GM23338 (cell line): ENCODE measurements around the gene ITIH3. TPM values are rescaled to one million over a fixed set of nuclear protein-coding genes. Genes with fewer than 3 reads are reported as not detected.

ENCODE experiments used
- ATAC-seq: fragments of 200-7000 bp; cut with Tn5 transposase; 3 replicates; pipeline ENCODE4 v1.9.1; 2020
- DNase-seq: peaks from one replicate; pipeline ENCODE4 v3.0.0-alpha.2; 2015; ENCODE audit warnings: low spot score
- H2AFZ ChIP-seq: fragments of 200-600 bp; sonication (generic); 2 replicates; pipeline ENCODE4 v1.8.0; 2016; ENCODE audit warnings: antibody characterized with exemption, mild to moderate bottlenecking, moderate library complexity
- H3F3A ChIP-seq: fragments of 200-600 bp; sonication (generic); replicated peaks from 2 replicates; pipeline ENCODE4 v1.8.0; 2017; ENCODE audit warnings: antibody characterized with exemption, mixed run types, low read depth
- H3K27ac ChIP-seq: fragments of 200-600 bp; sonication (generic); 2 replicates; pipeline ENCODE4 v1.6.1; 2016; ENCODE audit warnings: low read depth
- H3K27me3 ChIP-seq: fragments of 200-600 bp; sonication (generic); 2 replicates; pipeline ENCODE4 v1.8.0; 2016; ENCODE audit warnings: mild to moderate bottlenecking, mixed run types, moderate library complexity; ENCODE audit not compliant: insufficient read depth
- H3K36me3 ChIP-seq: fragments of 200-600 bp; sonication (generic); 2 replicates; pipeline ENCODE4 v1.8.0; 2016; ENCODE audit warnings: mild to moderate bottlenecking; ENCODE audit not compliant: insufficient read depth
- H3K4me1 ChIP-seq: fragments of 200-600 bp; sonication (generic); 2 replicates; pipeline ENCODE4 v1.8.0; 2016; ENCODE audit warnings: mild to moderate bottlenecking, moderate library complexity; ENCODE audit not compliant: insufficient read depth
- H3K4me2 ChIP-seq: fragments of 200-600 bp; sonication (generic); 2 replicates; pipeline ENCODE4 v1.7.1; 2017; ENCODE audit warnings: mixed run types
- H3K4me3 ChIP-seq: fragments of 200-600 bp; sonication (generic); 2 replicates; pipeline ENCODE4 v1.6.1; 2016; ENCODE audit warnings: mixed run types
- H3K79me2 ChIP-seq: fragments of 200-600 bp; sonication (generic); replicated peaks from 2 replicates; pipeline ENCODE4 v1.8.0; 2017; ENCODE audit warnings: mild to moderate bottlenecking; ENCODE audit not compliant: insufficient read depth
- H3K9me2 ChIP-seq: fragments of 200-600 bp; sonication (generic); 2 replicates; pipeline ENCODE4 v1.8.0; 2017; ENCODE audit not compliant: insufficient read depth
- H4K20me1 ChIP-seq: fragments of 200-600 bp; sonication (generic); replicated peaks from 2 replicates; pipeline ENCODE4 v1.8.0; 2017; ENCODE audit warnings: mild to moderate bottlenecking; ENCODE audit not compliant: insufficient read depth
- H3K27ac Mint-ChIP-seq: 2 replicates; pipeline ENCODE4 v1.8.0; 2020; ENCODE audit warnings: inconsistent platforms, mild to moderate bottlenecking, moderate library complexity, mixed read lengths
- H3K27me3 Mint-ChIP-seq: 3 replicates; pipeline ENCODE4 v1.8.0; 2022; ENCODE audit warnings: low read depth, mild to moderate bottlenecking, moderate library complexity, mixed read lengths, inconsistent platforms; ENCODE audit not compliant: insufficient read depth, poor library complexity
- H3K36me3 Mint-ChIP-seq: 3 replicates; pipeline ENCODE4 v1.8.0; 2021; ENCODE audit warnings: low read depth, mild to moderate bottlenecking, inconsistent platforms, moderate library complexity, mixed read lengths
- H3K4me1 Mint-ChIP-seq: 3 replicates; pipeline ENCODE4 v1.8.0; 2020; ENCODE audit warnings: mild to moderate bottlenecking, inconsistent platforms, mixed read lengths
- H3K4me3 Mint-ChIP-seq: 3 replicates; pipeline ENCODE4 v1.8.0; 2021; ENCODE audit warnings: moderate library complexity, mild to moderate bottlenecking, inconsistent platforms, mixed read lengths
- H3K9me3 Mint-ChIP-seq: 3 replicates; pipeline ENCODE4 v1.8.0; 2020; ENCODE audit warnings: moderate library complexity, mild to moderate bottlenecking, inconsistent platforms, mixed read lengths
- CREB1 ChIP-seq: fragments of 250-450 bp; sonication (Bioruptor Pico); IDR thresholded peaks from 2 replicates; pipeline ENCODE4 v1.5.0; 2020; ENCODE audit warnings: low read depth, mild to moderate bottlenecking, moderate library complexity
- EZH2 ChIP-seq: fragments of 200-600 bp; sonication (generic); IDR thresholded peaks from one replicate; pipeline ENCODE4 v1.8.0; 2017; ENCODE audit warnings: antibody characterized with exemption, mild to moderate bottlenecking, low read depth; ENCODE audit not compliant: unreplicated experiment
- EZH2phosphoT487 ChIP-seq: fragments of 200-600 bp; sonication (generic); IDR thresholded peaks from one replicate; pipeline ENCODE4 v1.8.1; 2018; ENCODE audit warnings: antibody characterized with exemption; ENCODE audit not compliant: unreplicated experiment
- JUNB ChIP-seq: IDR thresholded peaks from one replicate; pipeline ENCODE4 v1.6.1; 2016; ENCODE audit warnings: antibody characterized with exemption; ENCODE audit not compliant: unreplicated experiment
- NANOG ChIP-seq: IDR thresholded peaks from 2 replicates; pipeline ENCODE4 v1.6.1; 2016; ENCODE audit warnings: antibody characterized with exemption, borderline replicate concordance
- ZNF331 ChIP-seq: fragments of 250-450 bp; sonication (Bioruptor Pico); IDR thresholded peaks from 2 replicates; pipeline ENCODE4 v1.5.0; 2020; ENCODE audit warnings: low read depth, mild to moderate bottlenecking, moderate library complexity
- polyA plus RNA-seq: library from polyadenylated mRNA; unstranded; fragments of >200 nt; fragmentation: Nextera tagmentation; extraction: Ambion mirVana; gene quantifications from 2 replicates; pipeline ENCODE4 v1.2.1, GENCODE V29; 2016
- total RNA-seq: library from RNA; depleted of rRNA; stranded (reverse); fragments of >200 nt; shearing (Covaris generic); gene quantifications from 2 replicates; pipeline ENCODE4 v1.2.3, GENCODE V29; 2014
- TF ChIP-seq, protein P1 (sequence below), 2 experiments: fragments of 200-600 bp in 1 of 2; sonication (generic) in 1 of 2; conservative IDR thresholded peaks; 2 replicates each; pipeline versions ENCODE4 v1.5.1 to v1.6.1; 2016 to 2017; ENCODE audit warnings: antibody characterized with exemption in 2 of 2, low read depth in 2 of 2, mild to moderate bottlenecking in 2 of 2, moderate library complexity in 1 of 2
- TF ChIP-seq, protein P2 (sequence below): fragments of 250-450 bp; sonication (Bioruptor Pico); IDR thresholded peaks from 2 replicates; pipeline ENCODE4 v1.5.0; 2020; ENCODE audit warnings: mild to moderate bottlenecking, moderate library complexity
- TF ChIP-seq, protein P3 (sequence below): IDR thresholded peaks from one replicate; pipeline ENCODE4 v1.6.1; 2018; ENCODE audit warnings: antibody characterized with exemption; ENCODE audit not compliant: unreplicated experiment
- TF ChIP-seq, protein P4 (sequence below): IDR thresholded peaks from 2 replicates; pipeline ENCODE4 v1.6.1; 2016; ENCODE audit warnings: antibody characterized with exemption

ITIH3 gene
- total and polyA plus RNA-seq, 2 experiments from 2014 or later: not detected

DNA sequence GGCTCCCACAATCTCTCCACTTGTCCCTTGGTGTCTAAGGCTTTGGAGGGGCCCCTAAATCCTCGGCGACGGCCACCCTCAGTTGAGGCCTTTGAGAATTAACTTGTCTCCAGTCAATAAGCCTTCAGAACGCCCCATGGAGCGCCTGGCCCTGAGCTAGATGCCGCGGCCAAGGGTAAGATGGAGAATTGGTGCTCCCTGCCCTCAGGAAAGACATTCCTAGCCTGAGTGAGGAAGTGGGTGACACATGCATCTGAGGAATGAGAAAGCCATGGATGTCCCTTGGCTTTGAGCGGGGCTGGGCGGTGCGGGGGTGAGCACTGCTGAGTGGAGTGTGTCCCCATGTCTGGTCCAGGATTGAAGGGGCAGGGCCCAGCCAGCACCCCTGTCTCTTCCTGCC is 22.6 kb downstream of the ITIH3 start (continued):
- TF ChIP-seq, protein P1, sequence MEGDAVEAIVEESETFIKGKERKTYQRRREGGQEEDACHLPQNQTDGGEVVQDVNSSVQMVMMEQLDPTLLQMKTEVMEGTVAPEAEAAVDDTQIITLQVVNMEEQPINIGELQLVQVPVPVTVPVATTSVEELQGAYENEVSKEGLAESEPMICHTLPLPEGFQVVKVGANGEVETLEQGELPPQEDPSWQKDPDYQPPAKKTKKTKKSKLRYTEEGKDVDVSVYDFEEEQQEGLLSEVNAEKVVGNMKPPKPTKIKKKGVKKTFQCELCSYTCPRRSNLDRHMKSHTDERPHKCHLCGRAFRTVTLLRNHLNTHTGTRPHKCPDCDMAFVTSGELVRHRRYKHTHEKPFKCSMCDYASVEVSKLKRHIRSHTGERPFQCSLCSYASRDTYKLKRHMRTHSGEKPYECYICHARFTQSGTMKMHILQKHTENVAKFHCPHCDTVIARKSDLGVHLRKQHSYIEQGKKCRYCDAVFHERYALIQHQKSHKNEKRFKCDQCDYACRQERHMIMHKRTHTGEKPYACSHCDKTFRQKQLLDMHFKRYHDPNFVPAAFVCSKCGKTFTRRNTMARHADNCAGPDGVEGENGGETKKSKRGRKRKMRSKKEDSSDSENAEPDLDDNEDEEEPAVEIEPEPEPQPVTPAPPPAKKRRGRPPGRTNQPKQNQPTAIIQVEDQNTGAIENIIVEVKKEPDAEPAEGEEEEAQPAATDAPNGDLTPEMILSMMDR (conservative IDR thresholded peaks at IDR 0.05; ENCODE audit: low read depth in 2 of 2): no peak

DNA sequence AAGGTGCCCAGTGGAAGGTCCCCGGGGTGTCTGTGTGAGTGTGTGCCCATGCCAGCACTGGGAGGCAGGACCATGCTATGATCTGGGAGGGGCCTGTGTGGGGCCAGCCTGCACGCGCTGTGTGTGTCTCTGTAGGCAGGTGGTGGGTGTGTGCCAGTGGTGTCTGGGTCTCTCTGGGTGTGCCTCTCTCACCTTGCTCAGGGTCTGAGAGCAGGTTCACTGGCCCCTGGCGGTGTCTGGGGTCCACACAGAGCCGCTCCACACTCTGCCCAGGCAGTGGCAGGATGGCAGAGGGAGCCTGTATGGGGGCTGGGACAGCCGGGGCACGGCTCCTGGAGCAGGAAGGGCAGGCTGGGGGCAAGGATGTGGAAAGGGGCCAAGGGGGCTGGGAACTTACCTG is 23.3 kb downstream of the ITIH3 start:
- TF ChIP-seq, protein P1 (conservative IDR thresholded peaks at IDR 0.05; ENCODE audit: low read depth in 2 of 2): no peak
- TF ChIP-seq NANOG (no peak), ZNF331 (no peak), EZH2phosphoT487 (no peak), EZH2 (no peak), CREB1 (CRISPR knock-in tag) (no peak), JUNB (no peak)
- TF ChIP-seq, protein P2, sequence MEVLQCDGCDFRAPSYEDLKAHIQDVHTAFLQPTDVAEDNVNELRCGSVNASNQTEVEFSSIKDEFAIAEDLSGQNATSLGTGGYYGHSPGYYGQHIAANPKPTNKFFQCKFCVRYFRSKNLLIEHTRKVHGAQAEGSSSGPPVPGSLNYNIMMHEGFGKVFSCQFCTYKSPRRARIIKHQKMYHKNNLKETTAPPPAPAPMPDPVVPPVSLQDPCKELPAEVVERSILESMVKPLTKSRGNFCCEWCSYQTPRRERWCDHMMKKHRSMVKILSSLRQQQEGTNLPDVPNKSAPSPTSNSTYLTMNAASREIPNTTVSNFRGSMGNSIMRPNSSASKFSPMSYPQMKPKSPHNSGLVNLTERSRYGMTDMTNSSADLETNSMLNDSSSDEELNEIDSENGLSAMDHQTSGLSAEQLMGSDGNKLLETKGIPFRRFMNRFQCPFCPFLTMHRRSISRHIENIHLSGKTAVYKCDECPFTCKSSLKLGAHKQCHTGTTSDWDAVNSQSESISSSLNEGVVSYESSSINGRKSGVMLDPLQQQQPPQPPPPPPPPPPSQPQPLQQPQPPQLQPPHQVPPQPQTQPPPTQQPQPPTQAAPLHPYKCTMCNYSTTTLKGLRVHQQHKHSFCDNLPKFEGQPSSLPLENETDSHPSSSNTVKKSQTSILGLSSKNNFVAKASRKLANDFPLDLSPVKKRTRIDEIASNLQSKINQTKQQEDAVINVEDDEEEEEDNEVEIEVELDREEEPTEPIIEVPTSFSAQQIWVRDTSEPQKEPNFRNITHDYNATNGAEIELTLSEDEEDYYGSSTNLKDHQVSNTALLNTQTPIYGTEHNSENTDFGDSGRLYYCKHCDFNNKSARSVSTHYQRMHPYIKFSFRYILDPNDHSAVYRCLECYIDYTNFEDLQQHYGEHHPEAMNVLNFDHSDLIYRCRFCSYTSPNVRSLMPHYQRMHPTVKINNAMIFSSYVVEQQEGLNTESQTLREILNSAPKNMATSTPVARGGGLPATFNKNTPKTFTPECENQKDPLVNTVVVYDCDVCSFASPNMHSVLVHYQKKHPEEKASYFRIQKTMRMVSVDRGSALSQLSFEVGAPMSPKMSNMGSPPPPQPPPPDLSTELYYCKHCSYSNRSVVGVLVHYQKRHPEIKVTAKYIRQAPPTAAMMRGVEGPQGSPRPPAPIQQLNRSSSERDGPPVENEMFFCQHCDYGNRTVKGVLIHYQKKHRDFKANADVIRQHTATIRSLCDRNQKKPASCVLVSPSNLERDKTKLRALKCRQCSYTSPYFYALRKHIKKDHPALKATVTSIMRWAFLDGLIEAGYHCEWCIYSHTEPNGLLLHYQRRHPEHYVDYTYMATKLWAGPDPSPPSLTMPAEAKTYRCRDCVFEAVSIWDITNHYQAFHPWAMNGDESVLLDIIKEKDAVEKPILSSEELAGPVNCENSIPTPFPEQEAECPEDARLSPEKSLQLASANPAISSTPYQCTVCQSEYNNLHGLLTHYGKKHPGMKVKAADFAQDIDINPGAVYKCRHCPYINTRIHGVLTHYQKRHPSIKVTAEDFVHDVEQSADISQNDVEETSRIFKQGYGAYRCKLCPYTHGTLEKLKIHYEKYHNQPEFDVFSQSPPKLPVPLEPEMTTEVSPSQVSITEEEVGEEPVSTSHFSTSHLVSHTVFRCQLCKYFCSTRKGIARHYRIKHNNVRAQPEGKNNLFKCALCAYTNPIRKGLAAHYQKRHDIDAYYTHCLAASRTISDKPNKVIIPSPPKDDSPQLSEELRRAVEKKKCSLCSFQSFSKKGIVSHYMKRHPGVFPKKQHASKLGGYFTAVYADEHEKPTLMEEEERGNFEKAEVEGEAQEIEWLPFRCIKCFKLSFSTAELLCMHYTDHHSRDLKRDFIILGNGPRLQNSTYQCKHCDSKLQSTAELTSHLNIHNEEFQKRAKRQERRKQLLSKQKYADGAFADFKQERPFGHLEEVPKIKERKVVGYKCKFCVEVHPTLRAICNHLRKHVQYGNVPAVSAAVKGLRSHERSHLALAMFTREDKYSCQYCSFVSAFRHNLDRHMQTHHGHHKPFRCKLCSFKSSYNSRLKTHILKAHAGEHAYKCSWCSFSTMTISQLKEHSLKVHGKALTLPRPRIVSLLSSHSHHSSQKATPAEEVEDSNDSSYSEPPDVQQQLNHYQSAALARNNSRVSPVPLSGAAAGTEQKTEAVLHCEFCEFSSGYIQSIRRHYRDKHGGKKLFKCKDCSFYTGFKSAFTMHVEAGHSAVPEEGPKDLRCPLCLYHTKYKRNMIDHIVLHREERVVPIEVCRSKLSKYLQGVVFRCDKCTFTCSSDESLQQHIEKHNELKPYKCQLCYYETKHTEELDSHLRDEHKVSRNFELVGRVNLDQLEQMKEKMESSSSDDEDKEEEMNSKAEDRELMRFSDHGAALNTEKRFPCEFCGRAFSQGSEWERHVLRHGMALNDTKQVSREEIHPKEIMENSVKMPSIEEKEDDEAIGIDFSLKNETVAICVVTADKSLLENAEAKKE: no peak
- TF ChIP-seq, protein P3, sequence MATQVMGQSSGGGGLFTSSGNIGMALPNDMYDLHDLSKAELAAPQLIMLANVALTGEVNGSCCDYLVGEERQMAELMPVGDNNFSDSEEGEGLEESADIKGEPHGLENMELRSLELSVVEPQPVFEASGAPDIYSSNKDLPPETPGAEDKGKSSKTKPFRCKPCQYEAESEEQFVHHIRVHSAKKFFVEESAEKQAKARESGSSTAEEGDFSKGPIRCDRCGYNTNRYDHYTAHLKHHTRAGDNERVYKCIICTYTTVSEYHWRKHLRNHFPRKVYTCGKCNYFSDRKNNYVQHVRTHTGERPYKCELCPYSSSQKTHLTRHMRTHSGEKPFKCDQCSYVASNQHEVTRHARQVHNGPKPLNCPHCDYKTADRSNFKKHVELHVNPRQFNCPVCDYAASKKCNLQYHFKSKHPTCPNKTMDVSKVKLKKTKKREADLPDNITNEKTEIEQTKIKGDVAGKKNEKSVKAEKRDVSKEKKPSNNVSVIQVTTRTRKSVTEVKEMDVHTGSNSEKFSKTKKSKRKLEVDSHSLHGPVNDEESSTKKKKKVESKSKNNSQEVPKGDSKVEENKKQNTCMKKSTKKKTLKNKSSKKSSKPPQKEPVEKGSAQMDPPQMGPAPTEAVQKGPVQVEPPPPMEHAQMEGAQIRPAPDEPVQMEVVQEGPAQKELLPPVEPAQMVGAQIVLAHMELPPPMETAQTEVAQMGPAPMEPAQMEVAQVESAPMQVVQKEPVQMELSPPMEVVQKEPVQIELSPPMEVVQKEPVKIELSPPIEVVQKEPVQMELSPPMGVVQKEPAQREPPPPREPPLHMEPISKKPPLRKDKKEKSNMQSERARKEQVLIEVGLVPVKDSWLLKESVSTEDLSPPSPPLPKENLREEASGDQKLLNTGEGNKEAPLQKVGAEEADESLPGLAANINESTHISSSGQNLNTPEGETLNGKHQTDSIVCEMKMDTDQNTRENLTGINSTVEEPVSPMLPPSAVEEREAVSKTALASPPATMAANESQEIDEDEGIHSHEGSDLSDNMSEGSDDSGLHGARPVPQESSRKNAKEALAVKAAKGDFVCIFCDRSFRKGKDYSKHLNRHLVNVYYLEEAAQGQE: no peak
- TF ChIP-seq, protein P4, sequence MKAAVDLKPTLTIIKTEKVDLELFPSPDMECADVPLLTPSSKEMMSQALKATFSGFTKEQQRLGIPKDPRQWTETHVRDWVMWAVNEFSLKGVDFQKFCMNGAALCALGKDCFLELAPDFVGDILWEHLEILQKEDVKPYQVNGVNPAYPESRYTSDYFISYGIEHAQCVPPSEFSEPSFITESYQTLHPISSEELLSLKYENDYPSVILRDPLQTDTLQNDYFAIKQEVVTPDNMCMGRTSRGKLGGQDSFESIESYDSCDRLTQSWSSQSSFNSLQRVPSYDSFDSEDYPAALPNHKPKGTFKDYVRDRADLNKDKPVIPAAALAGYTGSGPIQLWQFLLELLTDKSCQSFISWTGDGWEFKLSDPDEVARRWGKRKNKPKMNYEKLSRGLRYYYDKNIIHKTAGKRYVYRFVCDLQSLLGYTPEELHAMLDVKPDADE: no peak
- H3K4me2 ChIP-seq: no peak overlapping the region
- peaks cover 18% of the 10 kb centered on the region for H3K4me1 Mint-ChIP-seq
- no peaks in the 10 kb centered on the region; the same call in 1 of the 3 replicates for H3K9me3 Mint-ChIP-seq
- no peak for DNase-seq
- H3K27ac Mint-ChIP-seq: no peak overlapping the region
- no peaks in the 10 kb centered on the region for H3K9me2 ChIP-seq
- H4K20me1 ChIP-seq: no peaks in the 10 kb centered on the region
- no peak overlapping the region for H2AFZ ChIP-seq
- ATAC-seq: no peak
- H3K4me3 Mint-ChIP-seq: no peak overlapping the region
- no peak overlapping the region for H3K27ac ChIP-seq
- H3K4me3 ChIP-seq: no peak overlapping the region
- no peaks in the 10 kb centered on the region for H3K79me2 ChIP-seq
- H3K36me3 ChIP-seq: no peaks in the 10 kb centered on the region
- peaks cover 7% of the 10 kb centered on the region; the same call in 1 of the 2 replicates for H3K4me1 ChIP-seq
- no peaks in the 10 kb centered on the region for H3K27me3 ChIP-seq
- H3K27me3 Mint-ChIP-seq: peaks cover 21% of the 10 kb centered on the region
- H3F3A ChIP-seq: no peaks in the 10 kb centered on the region
- no peaks in the 10 kb centered on the region for H3K36me3 Mint-ChIP-seq
